ENCODE data around the gene IP6K2. TPM values are rescaled to one million over a fixed set of nuclear protein-coding genes. Genes with fewer than 3 reads are reported as not detected.

Gene IP6K2
- total RNA-seq, 4 donors from 2014 or later, result 97.6 to 211 (median 163) TPM

DNA sequence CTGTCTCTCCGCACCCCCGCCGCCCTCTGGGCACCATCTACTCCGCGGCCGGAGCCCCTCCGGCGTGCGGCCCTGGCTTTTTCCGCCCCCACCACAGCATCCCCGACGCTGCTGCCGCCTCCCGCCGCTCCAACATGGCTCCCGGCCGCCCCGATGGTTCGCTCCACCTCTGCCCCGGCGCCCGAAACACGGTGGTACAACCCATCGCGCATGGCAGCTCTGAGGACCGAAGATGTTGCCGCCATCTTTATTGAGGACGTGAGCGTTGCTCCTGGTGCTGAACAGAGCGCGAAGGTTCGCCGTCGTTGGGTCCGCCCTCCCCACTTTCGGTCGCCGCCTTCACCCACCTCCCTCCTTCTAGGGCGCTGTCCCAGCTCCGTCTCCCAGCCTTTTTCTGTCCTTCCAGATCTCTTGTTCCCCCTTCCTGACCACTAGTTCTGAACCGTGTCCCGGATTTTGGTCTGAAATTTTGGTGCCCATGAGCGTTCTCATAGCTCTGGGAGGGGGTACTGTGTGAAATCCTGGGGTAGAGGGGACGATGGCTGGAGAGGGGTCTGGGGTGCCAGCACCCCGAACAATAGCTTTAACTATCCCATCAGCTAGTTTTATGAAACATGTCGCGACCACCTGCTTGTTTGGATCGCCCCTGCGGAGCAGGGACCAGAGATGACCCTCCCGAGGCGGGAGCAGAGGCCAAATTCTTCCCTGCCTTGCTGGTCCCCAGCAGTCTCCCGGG is 54.1 kb downstream of the IP6K2 start, which contains the start of gene CELSR3:
CELSR3 (minus strand) TSS at position 134 of the 736 bp plus-strand sequence. CDS start 252 bp downstream, outside the sequence.
- Histone ChIP-seq H3K4me1 (peaks cover 0 to 33% (median 16%) of the 10 kb centered on the region in 4 donors), H3K4me3 (peak within 1 kb of the TSS; percentile 40 to 64 (median 46)), H3K27me3 (peaks cover 0 to 13% of the 10 kb centered on the region in 2 donors), H3K27ac (peak within 1 kb of the TSS; percentile 49 to 79 (median 58)), H3K36me3 (no peaks in the 10 kb centered on the region), H3K9me3 (no peaks in the 10 kb centered on the region)
- peak; percentile 23 to 74 (median 64) for DNase-seq
- TF ChIP-seq POLR2A (IDR thresholded peaks at IDR 0.05), result no peak
- TF ChIP-seq, protein P1, sequence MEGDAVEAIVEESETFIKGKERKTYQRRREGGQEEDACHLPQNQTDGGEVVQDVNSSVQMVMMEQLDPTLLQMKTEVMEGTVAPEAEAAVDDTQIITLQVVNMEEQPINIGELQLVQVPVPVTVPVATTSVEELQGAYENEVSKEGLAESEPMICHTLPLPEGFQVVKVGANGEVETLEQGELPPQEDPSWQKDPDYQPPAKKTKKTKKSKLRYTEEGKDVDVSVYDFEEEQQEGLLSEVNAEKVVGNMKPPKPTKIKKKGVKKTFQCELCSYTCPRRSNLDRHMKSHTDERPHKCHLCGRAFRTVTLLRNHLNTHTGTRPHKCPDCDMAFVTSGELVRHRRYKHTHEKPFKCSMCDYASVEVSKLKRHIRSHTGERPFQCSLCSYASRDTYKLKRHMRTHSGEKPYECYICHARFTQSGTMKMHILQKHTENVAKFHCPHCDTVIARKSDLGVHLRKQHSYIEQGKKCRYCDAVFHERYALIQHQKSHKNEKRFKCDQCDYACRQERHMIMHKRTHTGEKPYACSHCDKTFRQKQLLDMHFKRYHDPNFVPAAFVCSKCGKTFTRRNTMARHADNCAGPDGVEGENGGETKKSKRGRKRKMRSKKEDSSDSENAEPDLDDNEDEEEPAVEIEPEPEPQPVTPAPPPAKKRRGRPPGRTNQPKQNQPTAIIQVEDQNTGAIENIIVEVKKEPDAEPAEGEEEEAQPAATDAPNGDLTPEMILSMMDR (IDR thresholded peaks at IDR 0.05), result no peak

DNA sequence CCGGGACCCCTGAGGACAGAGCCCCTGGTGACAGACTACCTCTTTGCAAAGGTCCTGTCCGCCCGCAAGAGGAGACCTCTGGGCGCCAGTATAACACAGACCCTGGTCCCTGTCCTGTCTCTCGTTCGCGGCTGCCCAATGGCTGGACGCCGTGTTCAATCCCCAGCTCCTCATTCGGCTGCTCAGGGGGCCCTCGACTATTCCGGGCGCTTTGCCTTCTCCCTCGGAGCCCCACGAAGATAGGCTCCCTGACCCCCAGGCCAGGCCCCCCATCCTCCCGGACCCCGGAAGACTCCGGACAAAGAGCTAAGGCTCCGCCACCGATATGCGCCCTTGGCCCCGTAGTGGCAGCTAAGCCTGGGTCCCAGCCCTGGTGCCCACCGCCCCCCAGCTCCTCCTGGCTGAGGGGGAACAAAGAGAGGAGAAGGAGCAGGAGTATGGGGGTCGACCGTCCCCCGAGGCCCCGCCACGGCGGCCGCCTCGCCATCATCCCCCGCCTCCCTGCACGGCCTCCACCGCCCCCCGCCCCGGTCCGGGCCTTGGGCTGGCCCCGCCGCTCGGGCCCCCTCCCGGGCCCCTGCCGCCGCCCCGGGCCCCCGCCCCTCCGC is 54.8 kb downstream of the IP6K2 start:
- no peak for DNase-seq
- Histone ChIP-seq H3K27me3 (peaks cover 0 to 13% of the 10 kb centered on the region in 2 donors), H3K27ac (no peak overlapping the region)

DNA sequence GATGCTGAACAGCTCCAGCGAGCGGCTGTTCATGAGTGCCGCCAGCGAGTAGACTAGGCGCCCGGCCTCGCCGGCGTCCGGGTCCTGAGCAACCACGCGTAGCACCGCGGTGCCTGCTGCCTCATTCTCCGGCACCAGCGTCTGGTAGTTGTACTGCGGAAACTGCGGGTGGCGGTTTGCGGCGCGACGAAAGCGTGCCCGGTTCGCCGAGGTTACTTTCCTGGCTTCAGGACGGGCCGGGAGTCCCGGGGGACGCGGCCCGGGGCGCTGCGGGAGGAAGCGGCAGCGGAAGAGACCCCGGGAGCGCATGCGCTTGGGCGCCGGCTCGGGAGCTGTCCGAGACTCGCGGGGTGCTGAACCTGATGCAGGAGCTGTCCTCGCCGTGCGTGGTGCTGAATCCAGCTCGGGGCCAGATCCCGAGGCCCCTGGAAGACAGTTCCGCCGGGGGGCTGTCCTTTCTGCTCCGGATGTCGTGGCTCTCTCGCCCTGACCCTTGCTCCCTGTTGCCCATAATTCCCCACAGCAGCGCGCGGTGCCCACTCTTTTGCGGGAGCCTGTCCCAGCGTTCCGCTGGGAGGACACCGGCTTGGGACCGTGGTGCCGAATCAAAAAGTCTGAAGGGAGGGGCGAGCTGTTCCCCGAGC is 55.4 kb downstream of the IP6K2 start:
- peak; percentile 50 to 79 (median 78) for DNase-seq
- Histone ChIP-seq H3K4me3 (peak overlapping the region in 3 of 4 donors; percentile 31 to 39 (median 37)), H3K9me3 (no peaks in the 10 kb centered on the region), H3K4me1 (peaks cover 0 to 36% (median 19%) of the 10 kb centered on the region in 4 donors), H3K27me3 (peaks cover 0 to 13% of the 10 kb centered on the region in 2 donors), H3K27ac (no peak overlapping the region), H3K36me3 (no peaks in the 10 kb centered on the region)
- no peak for TF ChIP-seq POLR2A (IDR thresholded peaks at IDR 0.05)
- TF ChIP-seq, protein P1 (IDR thresholded peaks at IDR 0.05), result no peak

More for the DNA sequence above, 54.8 kb downstream of the IP6K2 start:
- peaks cover 0 to 33% (median 17%) of the 10 kb centered on the region in 4 donors for H3K4me1 ChIP-seq
- H3K9me3 ChIP-seq, result no peaks in the 10 kb centered on the region
- H3K36me3 ChIP-seq, result no peaks in the 10 kb centered on the region
- H3K4me3 ChIP-seq, result peak overlapping the region in 3 of 4 donors; percentile 41 to 64 (median 52)
- TF ChIP-seq, protein P1 (IDR thresholded peaks at IDR 0.05), result no peak
- TF ChIP-seq POLR2A (IDR thresholded peaks at IDR 0.05), result no peak

DNA sequence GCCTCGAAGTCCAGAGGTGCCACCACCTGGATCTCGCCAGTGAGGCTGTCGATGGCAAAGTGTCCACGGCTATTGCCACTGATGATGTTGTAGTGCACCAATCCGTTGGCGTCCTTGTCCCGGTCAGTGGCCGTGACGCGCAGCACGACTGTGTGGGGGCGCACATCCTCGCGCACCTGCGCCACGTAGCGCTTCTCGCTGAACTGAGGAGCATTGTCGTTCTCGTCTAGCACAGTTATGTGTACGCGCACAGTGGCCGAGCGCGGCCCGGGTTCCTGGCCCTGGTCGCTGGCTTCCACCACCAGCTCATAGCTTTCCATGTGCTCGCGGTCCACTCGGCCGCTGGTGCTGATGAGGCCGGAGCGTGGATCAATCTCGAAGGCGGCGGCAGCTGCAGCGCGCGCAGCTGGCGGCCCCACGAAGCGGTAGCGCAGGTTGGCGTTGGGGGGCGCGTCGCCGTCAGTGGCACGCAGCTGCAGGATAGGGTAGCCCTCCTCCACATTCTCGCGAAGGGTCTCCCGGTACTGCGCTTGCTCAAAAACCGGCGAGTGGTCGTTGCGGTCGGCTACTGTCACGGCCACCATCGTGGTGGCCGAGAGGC is 56.1 kb downstream of the IP6K2 start:
- TF ChIP-seq, protein P1 (IDR thresholded peaks at IDR 0.05), result no peak
- TF ChIP-seq POLR2A (IDR thresholded peaks at IDR 0.05), result no peak
- Histone ChIP-seq H3K36me3 (no peaks in the 10 kb centered on the region), H3K4me3 (peak overlapping the region in 2 of 4 donors; percentile 37 to 39), H3K4me1 (peaks cover 0 to 43% (median 19%) of the 10 kb centered on the region in 4 donors), H3K9me3 (no peaks in the 10 kb centered on the region), H3K27me3 (peaks cover 0 to 13% of the 10 kb centered on the region in 2 donors), H3K27ac (no peak overlapping the region)
- no peak for DNase-seq

DNA sequence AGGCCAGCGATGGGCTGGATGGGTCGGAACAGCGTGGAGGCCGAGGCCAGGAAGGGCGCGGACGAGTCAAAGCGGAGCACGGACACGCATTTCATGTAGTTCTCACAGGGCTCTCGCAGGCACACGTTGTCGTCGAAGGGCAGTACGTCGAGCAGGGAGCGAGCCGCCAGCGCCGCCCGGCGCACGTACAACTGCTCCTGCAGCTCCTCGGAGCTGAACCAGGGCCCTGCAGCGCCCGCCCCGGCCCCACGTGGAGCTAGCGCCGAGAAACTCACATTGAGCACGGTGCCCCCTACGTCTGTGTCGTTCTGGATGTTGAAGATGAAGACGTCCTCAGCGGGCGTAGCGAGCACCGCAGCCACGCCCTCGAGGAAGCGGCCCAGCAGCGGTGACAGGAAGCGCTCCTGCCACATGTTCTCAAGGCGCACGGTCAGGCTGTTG is 60.2 kb downstream of the IP6K2 start:
- Histone ChIP-seq H3K4me3 (peak overlapping the region; percentile 47 to 81 (median 72)), H3K27ac (peak overlapping the region; percentile 62 to 84 (median 74)), H3K9me3 (no peaks in the 10 kb centered on the region), H3K4me1 (peaks cover 0 to 30% (median 8%) of the 10 kb centered on the region in 4 donors), H3K27me3 (peaks cover 0 to 5% of the 10 kb centered on the region in 2 donors), H3K36me3 (no peaks in the 10 kb centered on the region)
- TF ChIP-seq, protein P1 (IDR thresholded peaks at IDR 0.05), result no peak
- TF ChIP-seq POLR2A (IDR thresholded peaks at IDR 0.05), result no peak
- DNase-seq, result no peak
